GM23248 (cell line): Measurements from ENCODE around the gene BRAT1. TPM values are rescaled to one million over a fixed set of nuclear protein-coding genes. Genes with fewer than 3 reads are reported as not detected.

Source experiments
- DNase-seq: peaks from one replicate; pipeline ENCODE4 v3.0.0-alpha.2; 2015
- H2AFZ ChIP-seq: fragments of 200-600 bp; sonication (generic); 2 replicates; pipeline ENCODE4 v1.6.1; 2016; ENCODE audit warnings: antibody characterized with exemption
- H3F3A ChIP-seq: fragments of 200-600 bp; sonication (generic); 2 replicates; pipeline ENCODE4 v1.6.1; 2016; ENCODE audit warnings: mild to moderate bottlenecking, antibody characterized with exemption, mixed run types; ENCODE audit not compliant: insufficient read depth
- H3K27ac ChIP-seq: fragments of 200-600 bp; sonication (generic); 2 replicates; pipeline ENCODE4 v1.5.1; 2016; ENCODE audit warnings: mild to moderate bottlenecking
- H3K27me3 ChIP-seq: fragments of 200-600 bp; sonication (generic); replicated peaks from 2 replicates; pipeline ENCODE4 v1.6.1; 2016; ENCODE audit warnings: mild to moderate bottlenecking; ENCODE audit not compliant: insufficient read depth
- H3K36me3 ChIP-seq: fragments of 200-600 bp; sonication (generic); 2 replicates; pipeline ENCODE4 v1.6.1; 2016; ENCODE audit warnings: low read depth, mild to moderate bottlenecking
- H3K4me1 ChIP-seq: fragments of 200-600 bp; sonication (generic); 2 replicates; pipeline ENCODE4 v1.6.1; 2016; ENCODE audit warnings: mild to moderate bottlenecking; ENCODE audit not compliant: insufficient read depth
- H3K4me2 ChIP-seq: fragments of 200-600 bp; sonication (generic); one replicate; pipeline ENCODE4 v1.6.1; 2016; ENCODE audit warnings: mild to moderate bottlenecking; ENCODE audit not compliant: unreplicated experiment
- H3K4me3 ChIP-seq: fragments of 200-600 bp; sonication (generic); 2 replicates; pipeline ENCODE4 v1.5.1; 2016; ENCODE audit warnings: mild to moderate bottlenecking
- H3K79me2 ChIP-seq: fragments of 200-600 bp; sonication (generic); 2 replicates; pipeline ENCODE4 v1.6.1; 2016; ENCODE audit warnings: mild to moderate bottlenecking; ENCODE audit not compliant: insufficient read depth
- H3K9ac ChIP-seq: fragments of 200-600 bp; sonication (generic); 2 replicates; pipeline ENCODE4 v1.6.1; 2016; ENCODE audit warnings: mild to moderate bottlenecking
- H3K9me2 ChIP-seq: fragments of 200-600 bp; sonication (generic); 2 replicates; pipeline ENCODE4 v1.6.1; 2016; ENCODE audit warnings: mixed run types, mild to moderate bottlenecking, moderate library complexity; ENCODE audit not compliant: insufficient read depth
- H3K9me3 ChIP-seq: fragments of 200-600 bp; sonication (generic); one replicate; pipeline ENCODE4 v1.6.1; 2017; ENCODE audit warnings: low read depth
- H4K20me1 ChIP-seq: fragments of 200-600 bp; sonication (generic); 2 replicates; pipeline ENCODE4 v1.6.0; 2016; ENCODE audit not compliant: insufficient read depth
- EZH2 ChIP-seq: fragments of 200-600 bp; sonication (generic); IDR thresholded peaks from 2 replicates; pipeline ENCODE4 v1.6.1; 2018; ENCODE audit warnings: antibody characterized with exemption, mild to moderate bottlenecking; ENCODE audit not compliant: insufficient read depth, poor library complexity, severe bottlenecking
- EZH2phosphoT487 ChIP-seq: fragments of 200-600 bp; sonication (generic); IDR thresholded peaks from 2 replicates; pipeline ENCODE4 v1.6.1; 2018; ENCODE audit warnings: antibody characterized with exemption, moderate library complexity, mild to moderate bottlenecking, low read depth; ENCODE audit not compliant: insufficient read depth
- WGBS, 2 experiments: methylation state at CpG; one replicate each; pipeline ENCODE4 v1.1.6; 2015 to 2017; ENCODE audit warnings: low lambda C conversion rate in 2 of 2, low coverage in 1 of 2; ENCODE audit errors: missing lambda C conversion rate in 2 of 2; 5-methylcytosine and 5-hydroxymethylcytosine counted together
- in situ Hi-C: fragments of 300-500 bp; cut with MboI; formaldehyde crosslinking; loops from 2 replicates; pipeline ENCODE4 v1.15.0; 2020
- polyA plus RNA-seq: library from polyadenylated mRNA; unstranded; fragments of >200 nt; fragmentation: Nextera tagmentation; extraction: Ambion mirVana; gene quantifications from 2 replicates; pipeline ENCODE4 v1.2.1, GENCODE V29; 2016
- total RNA-seq: library from RNA; depleted of rRNA; stranded (reverse); fragments of >200 nt; shearing (Covaris generic); gene quantifications from 2 replicates; pipeline ENCODE4 v1.2.3, GENCODE V29; 2014

Gene BRAT1
- total and polyA plus RNA-seq, 2 experiments from 2014 or later = 28.6 to 39.7 TPM

DNA sequence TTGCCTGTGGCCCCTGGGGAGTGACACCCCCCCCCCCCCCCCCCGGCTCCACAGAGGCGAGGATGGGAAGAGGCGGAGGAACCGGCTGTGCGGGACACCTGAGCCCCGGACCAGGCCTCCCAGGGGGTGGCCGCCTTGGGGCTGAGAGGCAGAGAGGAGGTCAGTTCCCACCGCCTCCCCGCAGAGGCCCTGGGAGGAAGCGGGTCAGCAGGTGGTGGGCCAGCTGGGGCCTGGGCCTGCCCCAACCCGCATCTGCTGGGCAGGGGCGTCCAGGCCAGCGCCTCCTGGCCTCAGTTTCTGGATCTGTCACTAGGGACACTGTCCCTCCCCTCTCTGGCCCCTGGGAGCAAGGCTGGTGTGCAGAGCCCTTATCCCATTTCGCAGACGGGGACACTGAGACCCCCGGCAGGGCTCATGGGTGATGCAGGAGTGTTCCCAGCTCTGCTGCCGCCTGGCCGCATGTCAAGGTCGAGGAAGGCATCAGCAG, 50.4 kb downstream of the BRAT1 start:
- no peaks in the 10 kb centered on the region for H3K79me2 ChIP-seq
- H3K4me3 ChIP-seq = no peak overlapping the region

DNA sequence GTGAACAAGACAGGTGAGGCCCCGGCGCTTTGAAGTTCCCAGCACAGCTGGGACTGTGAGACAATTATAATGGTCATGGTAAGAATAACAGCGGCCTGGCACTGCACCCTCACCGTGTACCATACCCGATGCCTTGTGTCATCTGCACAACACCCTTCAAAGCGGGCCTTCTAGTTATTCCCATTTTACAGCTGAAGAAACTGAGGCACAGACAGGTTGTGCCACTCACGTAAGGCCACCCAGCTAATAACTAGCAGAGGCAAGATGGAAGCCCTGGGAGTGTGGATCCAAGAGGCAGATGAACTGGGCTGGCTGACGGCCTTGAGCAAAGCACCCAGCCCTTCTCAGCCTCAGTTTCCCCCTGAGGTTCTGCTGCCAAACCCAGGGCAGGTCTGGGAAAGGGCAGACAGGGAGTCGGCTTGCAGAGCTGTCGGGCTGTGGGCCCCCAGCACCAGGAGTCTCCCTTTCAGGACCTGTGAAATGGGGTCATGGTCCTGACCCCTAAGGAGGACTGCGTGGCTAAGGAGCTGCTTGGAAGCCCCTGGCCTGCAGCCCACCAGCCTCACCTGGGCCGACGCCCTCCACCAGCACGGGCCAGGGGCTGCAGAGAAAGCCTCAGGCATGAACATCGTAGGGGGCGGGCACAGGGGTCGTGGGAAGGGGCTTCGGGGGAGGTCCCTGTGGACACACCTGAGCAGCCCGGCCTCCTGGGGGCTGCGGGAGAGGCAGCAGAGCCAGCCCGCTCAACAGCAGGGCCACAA, 51.0 kb downstream of the BRAT1 start:
- DNase-seq = no peak
- 73 to 76% methylated on average over 14 to 18 of the region's 21 CpGs for WGBS, 2 experiments

More for the DNA sequence above, 50.4 kb downstream of the BRAT1 start:
- in situ Hi-C loops = no loop called here
- Histone ChIP-seq H3K9me2 (no peaks in the 10 kb centered on the region), H3K9me3 (no peaks in the 10 kb centered on the region), H3K27me3 (no peaks in the 10 kb centered on the region), H3K9ac (no peak overlapping the region), H3K36me3 (no peaks in the 10 kb centered on the region), H3K27ac (no peak overlapping the region), H2AFZ (no peak overlapping the region), H4K20me1 (no peaks in the 10 kb centered on the region), H3K4me1 (peaks cover 7% of the 10 kb centered on the region), H3K4me2 (no peak overlapping the region), H3F3A (0 out of 2 replicates have a peak, but pooled peaks cover 5% of the 10 kb centered on the region)
- no peak for DNase-seq
- TF ChIP-seq EZH2 (no peak), EZH2phosphoT487 (no peak)
- 77 to 80% methylated on average over 10 to 17 of the region's 19 CpGs for WGBS, 2 experiments

DNA sequence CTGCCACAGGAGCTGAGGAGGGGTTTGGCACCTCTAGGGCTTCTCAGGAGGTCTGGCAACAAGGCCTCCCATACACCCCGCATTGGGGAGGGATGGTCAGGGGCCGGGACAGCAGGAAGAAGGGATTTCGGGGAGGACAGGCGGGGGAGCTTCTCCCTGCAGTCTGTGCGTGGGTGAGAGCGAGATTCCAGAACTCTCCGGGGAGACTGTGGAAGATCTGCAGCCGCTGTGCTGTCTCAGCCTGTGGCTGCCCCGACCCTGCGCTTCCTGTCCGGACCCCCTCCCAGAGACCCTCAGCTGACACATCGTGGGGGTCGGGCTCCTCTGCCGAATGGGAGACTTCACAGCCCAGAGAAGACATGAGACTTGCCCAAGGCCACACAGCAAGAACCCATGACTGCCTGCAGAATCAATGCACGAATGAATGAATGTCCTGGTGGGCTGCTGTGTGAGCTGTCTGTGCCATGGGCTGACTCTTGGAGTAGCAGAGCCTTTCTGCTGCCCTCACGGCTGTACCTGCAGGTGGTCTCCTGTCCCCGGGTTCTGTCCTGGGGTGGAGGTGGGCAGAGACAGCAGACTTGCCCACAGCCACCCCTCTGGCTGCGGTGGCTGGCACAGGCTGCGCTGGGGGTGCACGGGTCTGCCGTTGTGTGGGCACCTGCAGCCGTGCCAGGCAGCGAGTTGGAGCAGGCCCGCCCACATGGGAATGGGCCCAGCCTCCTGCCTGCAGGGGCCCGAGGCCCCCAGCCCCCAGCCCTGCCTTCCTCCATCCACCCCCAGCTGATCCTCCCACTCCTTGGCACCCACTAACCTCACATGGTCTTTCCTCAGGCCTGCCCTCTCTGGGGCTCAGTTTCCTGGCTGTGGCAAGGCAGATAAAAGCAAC, 52.0 kb downstream of the BRAT1 start:
- 63 to 83% methylated on average over 12 to 25 of the region's 25 CpGs for WGBS, 2 experiments
- Histone ChIP-seq H3F3A (no peaks in the 10 kb centered on the region), H3K9ac (no peak overlapping the region), H3K9me2 (no peaks in the 10 kb centered on the region), H3K36me3 (no peaks in the 10 kb centered on the region), H2AFZ (no peak overlapping the region), H3K4me3 (no peak overlapping the region), H4K20me1 (no peaks in the 10 kb centered on the region), H3K27me3 (no peaks in the 10 kb centered on the region), H3K4me2 (no peak overlapping the region), H3K79me2 (no peaks in the 10 kb centered on the region), H3K9me3 (no peaks in the 10 kb centered on the region), H3K27ac (no peak overlapping the region), H3K4me1 (no peaks in the 10 kb centered on the region)
- TF ChIP-seq EZH2 (no peak), EZH2phosphoT487 (no peak)
- DNase-seq = no peak
- in situ Hi-C loops = no loop called here

More for the DNA sequence above, 51.0 kb downstream of the BRAT1 start:
- Histone ChIP-seq H3K4me1 (peaks cover 7% of the 10 kb centered on the region), H3K36me3 (no peaks in the 10 kb centered on the region), H3K79me2 (no peaks in the 10 kb centered on the region), H3K9me2 (no peaks in the 10 kb centered on the region), H3K4me2 (no peak overlapping the region), H3K4me3 (no peak overlapping the region), H3K27ac (no peak overlapping the region), H3K9me3 (no peaks in the 10 kb centered on the region), H4K20me1 (no peaks in the 10 kb centered on the region), H3K27me3 (no peaks in the 10 kb centered on the region), H3F3A (0 out of 2 replicates have a peak, but pooled peaks cover 5% of the 10 kb centered on the region), H3K9ac (no peak overlapping the region), H2AFZ (no peak overlapping the region)
- in situ Hi-C loops = no loop called here
- TF ChIP-seq EZH2 (no peak), EZH2phosphoT487 (no peak)

DNA sequence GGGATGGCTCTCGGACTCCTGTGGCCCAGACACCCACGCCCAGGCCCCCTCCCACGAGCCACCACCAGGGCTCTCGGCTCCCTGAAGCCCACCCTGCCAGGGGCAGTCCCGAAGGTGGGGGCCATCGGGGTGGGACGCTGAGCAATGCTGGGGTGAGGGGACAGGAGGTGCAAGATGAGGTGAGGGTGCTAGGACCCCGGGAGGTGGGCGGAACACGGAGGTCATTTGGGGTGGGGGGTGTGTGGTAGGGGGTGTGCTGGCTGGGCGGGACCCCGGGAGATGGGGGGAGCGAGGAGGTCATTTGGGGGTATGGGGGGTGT, 52.7 kb downstream of the BRAT1 start:
- Histone ChIP-seq H3K9me3 (no peaks in the 10 kb centered on the region), H3K27ac (no peak overlapping the region), H3K4me3 (no peak overlapping the region), H3K4me2 (no peak overlapping the region), H3K27me3 (no peaks in the 10 kb centered on the region), H3K36me3 (no peaks in the 10 kb centered on the region), H3K9me2 (no peaks in the 10 kb centered on the region), H3K79me2 (no peaks in the 10 kb centered on the region), H3F3A (no peaks in the 10 kb centered on the region), H3K9ac (no peak overlapping the region), H3K4me1 (no peaks in the 10 kb centered on the region), H4K20me1 (no peaks in the 10 kb centered on the region), H2AFZ (no peak overlapping the region)
- WGBS, 2 experiments = 30 to 61% methylated on average over 4 to 13 of the region's 13 CpGs
- TF ChIP-seq EZH2 = no peak
- no peak for TF ChIP-seq EZH2phosphoT487
- in situ Hi-C loops = no loop called here
- no peak for DNase-seq
